Measurements from ENCODE around the gene RASGRF1.
A peak's percentile ranks its signal among the peaks of the same experiment; 100 is the strongest.

RASGRF1 gene

GRCh38 chr15:78928616-78929093, 161.9 kb downstream of the RASGRF1 start:
- no peak for DNase-seq

- peak; percentile 42 for DNase-seq
These were observed 162.4 kb downstream of the RASGRF1 start for GRCh38 chr15:78928176-78928575.

- peak; percentile 48 for DNase-seq
These were observed 163.3 kb downstream of the RASGRF1 start for GRCh38 chr15:78927077-78927790.

DNA sequence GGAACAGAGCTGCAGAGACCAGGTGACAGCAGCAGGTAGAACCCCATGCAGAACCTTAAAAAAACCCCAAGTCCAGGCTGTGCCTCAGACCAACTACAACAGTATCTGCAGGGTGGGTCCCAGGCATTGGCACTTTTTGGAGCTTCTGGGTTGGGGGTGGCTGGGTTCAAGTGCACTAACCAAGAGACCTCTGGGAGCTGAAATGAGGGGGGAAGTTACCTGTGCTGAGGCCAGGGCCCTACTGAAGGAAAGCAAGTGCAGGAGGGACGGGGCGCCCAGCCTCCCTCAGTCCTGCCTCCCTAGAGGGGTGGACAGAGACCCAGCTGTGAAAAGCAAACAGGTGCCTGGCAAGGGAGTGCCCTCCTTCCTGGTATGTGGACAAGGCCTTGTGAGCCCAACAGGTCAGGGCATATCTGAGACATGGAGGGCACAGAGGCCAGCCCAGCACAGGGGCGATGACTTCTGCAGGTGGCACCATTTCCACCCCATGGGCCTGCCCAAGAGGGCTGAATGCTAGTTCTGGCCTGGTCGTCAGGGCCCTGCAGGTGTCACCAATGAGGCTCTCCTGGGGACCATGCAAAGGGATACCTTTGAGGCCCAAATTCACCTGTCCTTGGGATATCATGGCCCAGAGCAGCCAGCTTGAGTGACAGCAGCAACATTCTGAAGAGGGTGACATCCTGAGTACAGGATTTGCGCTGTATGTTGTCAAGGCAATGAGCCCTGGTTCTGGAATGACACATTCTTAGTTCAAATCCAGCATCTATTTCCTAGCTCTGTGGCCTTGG, 164.4 kb downstream of the RASGRF1 start:
- DNase-seq: peak; percentile 52

- peak; percentile 41 for DNase-seq
These were observed 165.4 kb downstream of the RASGRF1 start for GRCh38 chr15:78925076-78925624.

GRCh38 chr15:78923480-78924360, 166.9 kb downstream of the RASGRF1 start:
- DNase-seq: peak; percentile 29

DNA sequence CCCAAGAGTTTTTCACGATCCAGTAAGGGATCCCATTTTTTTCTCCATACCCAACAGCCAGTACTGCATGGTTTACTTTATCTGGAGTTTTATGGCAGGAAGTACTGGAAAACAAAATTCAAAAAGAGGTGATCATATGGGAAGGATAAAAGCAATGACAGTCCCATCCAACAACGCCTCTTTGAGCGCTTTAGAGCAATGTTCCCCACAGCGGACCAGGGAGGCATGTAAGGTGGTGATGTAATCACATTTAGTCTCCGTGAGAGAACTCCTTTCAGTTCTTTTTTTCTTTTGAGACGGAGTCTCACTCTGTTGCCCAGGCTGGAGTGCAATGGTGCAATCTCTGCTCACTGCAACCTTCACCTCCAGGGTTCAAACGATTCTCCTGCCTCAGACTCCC, 167.6 kb downstream of the RASGRF1 start:
- DNase-seq: no peak

DNA sequence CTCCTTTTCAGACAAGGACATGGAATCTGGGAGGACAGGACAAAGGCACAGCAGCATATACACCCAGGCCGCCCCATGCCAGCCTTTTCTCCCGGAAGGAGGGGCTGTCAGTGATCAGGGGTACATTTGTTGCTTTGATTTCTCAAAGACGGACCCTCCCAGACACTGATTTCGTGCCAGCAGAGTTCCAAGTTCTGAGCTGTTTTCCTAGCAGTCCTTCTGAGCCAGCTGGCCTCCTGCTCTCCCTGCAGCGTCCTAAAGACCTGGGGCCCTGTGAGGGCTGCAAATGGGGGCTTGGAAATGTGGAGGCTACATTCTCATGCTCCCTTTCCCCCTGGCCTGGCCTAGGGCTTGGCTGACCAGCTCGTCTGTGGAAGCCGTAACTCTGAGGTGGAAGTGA, 168.1 kb downstream of the RASGRF1 start:
- peak; percentile 44 for DNase-seq

DNA sequence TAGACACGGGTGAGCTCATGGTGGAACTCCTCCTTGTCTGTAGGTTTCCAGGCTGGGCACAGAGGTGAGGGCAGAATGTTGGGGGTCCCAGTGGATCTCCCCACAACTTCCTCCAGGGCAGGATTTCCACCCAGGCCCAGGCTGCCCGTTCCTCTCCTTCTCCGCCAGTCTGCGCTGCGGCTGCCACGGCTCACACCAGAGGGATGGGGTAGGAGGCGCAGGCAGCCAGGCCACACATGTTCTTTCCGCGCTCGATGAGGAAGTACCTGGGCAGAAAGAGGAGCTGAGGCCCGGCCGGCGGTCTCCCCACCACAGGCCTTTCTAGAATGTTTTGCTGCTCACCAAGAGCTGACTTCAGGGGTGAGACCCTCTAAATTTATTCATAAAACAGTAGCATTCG, 168.6 kb downstream of the RASGRF1 start:
- DNase-seq: peak; percentile 36

GRCh38 chr15:78921517-78921916, 169.1 kb downstream of the RASGRF1 start:
- no peak for DNase-seq

DNA sequence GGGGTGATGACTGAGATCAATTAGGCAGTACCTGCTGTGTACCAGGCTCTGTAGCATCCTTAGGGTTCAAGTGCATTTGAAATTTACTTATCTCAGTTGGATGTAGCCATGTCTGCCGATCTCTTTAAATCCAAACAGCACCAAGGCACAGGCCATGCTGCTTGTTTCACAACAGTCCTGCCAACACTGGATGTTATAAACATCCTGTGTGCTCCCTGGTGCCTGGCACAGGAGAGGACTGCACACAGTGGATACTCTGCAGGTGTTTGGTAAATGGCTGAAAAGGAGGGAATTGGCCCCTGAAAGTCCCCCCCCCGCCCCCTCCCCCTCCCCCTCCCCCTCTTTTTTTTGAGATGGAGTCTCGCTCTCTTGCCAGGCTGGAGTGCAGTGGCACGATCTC, 172.7 kb downstream of the RASGRF1 start:
- no peak for DNase-seq

- no peak for DNase-seq
These were observed 174.5 kb downstream of the RASGRF1 start for GRCh38 chr15:78916088-78916487.

- DNase-seq: no peak
These were observed 175.1 kb downstream of the RASGRF1 start for GRCh38 chr15:78915341-78916087.

- DNase-seq: no peak
These were observed 176.4 kb downstream of the RASGRF1 start for GRCh38 chr15:78914027-78914764.

DNA sequence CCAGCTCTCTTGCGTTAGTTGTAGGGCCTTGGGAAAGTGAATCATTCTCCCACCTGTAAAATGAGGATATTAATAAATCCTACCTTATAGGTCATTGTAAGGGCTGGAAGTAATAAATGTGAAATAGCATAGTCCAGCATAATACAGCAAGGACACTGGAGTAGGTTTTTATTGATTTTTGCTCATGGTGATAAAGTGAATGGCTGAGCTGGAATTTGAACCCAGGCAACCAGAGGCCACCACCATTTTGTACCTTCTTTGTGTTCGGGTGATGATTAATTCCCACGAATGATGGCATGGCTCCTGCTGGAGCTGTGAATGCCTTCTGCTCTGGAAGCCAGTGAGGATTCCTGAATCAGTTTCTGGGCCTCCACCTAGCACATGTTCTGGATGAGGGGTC, 177.6 kb downstream of the RASGRF1 start:
- no peak for DNase-seq

GRCh38 chr15:78912316-78912715, 178.3 kb downstream of the RASGRF1 start:
- no peak for DNase-seq

- DNase-seq: no peak
These were observed 180.3 kb downstream of the RASGRF1 start for GRCh38 chr15:78910271-78910670.

Measured in islet precursor cell (in vitro differentiated cells).